Activated CD4-positive, alpha-beta T cell treated with anti-CD3 and anti-CD28 coated beads, Interleukin-2, amount 10 ng/mL, durations not matched to agents 24 days and 14 days (primary cell): ENCODE measurements around the gene TNIP1. TPM values are rescaled to one million over a fixed set of nuclear protein-coding genes. Genes with fewer than 3 reads are reported as not detected.

Experiments used
- DNase-seq: peaks from one replicate; pipeline ENCODE4 v3.0.0; 2022
- H3K27ac Mint-ChIP-seq: one replicate; pipeline ENCODE4 v1.8.0; 2022; ENCODE audit warnings: mild to moderate bottlenecking, mixed read lengths
- H3K27me3 Mint-ChIP-seq: one replicate; pipeline ENCODE4 v1.8.0; 2022; ENCODE audit warnings: mixed read lengths
- H3K36me3 Mint-ChIP-seq: one replicate; pipeline ENCODE4 v1.8.0; 2022; ENCODE audit warnings: low read depth, mild to moderate bottlenecking, mixed read lengths
- H3K4me1 Mint-ChIP-seq: one replicate; pipeline ENCODE4 v1.8.0; 2021; ENCODE audit warnings: mixed read lengths
- H3K4me3 Mint-ChIP-seq: one replicate; pipeline ENCODE4 v1.8.0; 2022; ENCODE audit warnings: mild to moderate bottlenecking, moderate library complexity, mixed read lengths
- H3K9me3 Mint-ChIP-seq: one replicate; pipeline ENCODE4 v1.8.0; 2021; ENCODE audit warnings: mixed read lengths
- intact Hi-C: fragments of 100-400 bp; cut with micrococcal nuclease; formaldehyde crosslinking; loops from one replicate; pipeline ENCODE4 v1.15.1; 2023
- total RNA-seq: library from RNA; stranded (reverse); gene quantifications from 2 replicates; pipeline ENCODE4 v1.2.3, GENCODE V29; 2022

Gene TNIP1
- total RNA-seq, 1 donor from 2014 or later: 345 TPM

DNA sequence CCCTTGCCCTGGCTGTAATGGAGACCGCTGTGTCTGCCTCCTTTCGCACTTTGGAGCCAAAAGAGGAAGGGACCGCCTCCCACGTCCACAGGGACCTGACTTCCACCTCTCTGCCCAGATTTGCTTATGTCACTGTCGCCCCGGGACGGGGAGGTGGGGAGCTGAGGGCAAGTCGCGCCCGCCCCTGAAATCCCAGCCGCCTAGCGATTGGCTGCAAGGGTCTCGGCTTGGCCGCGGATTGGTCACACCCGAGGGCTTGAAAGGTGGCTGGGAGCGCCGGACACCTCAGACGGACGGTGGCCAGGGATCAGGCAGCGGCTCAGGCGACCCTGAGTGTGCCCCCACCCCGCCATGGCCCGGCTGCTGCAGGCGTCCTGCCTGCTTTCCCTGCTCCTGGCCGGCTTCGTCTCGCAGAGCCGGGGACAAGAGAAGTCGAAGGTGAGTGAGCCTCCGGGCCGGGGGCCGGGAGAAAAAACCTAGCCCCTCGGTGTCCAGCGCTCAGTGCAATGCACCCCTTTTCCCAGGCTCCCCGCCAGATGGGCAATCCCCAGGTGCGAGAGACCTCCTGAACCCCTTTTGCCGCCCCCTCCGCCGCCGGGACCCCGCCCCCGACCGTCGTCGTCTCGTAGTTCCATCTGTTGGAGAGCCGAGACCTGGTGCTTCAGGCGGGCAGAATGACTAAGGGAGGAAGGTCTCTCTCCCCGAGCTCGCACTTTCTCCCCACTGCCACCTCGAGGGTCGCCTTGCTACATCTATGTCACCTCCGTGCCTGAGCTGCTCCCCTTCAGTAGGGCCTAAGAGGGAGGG lies 60.3 kb downstream of the TNIP1 start, which contains the start of gene GPX3:
Gene GPX3 (plus strand): TSS at position 288 of the 807 bp plus-strand sequence. CDS start 64 bp downstream, at position 352.
- intact Hi-C loops: no loop called here
- Mint-ChIP-seq H3K27me3 (peaks cover 7% of the 10 kb centered on the region), H3K36me3 (peaks cover 36% of the 10 kb centered on the region), H3K4me1 (peaks cover 12% of the 10 kb centered on the region), H3K9me3 (no peaks in the 10 kb centered on the region), H3K4me3 (peak within 1 kb of the TSS; percentile 58), H3K27ac (peak within 1 kb of the TSS; percentile 35)
- peak; percentile 64 for DNase-seq

- no peaks in the 10 kb centered on the region for H3K9me3 Mint-ChIP-seq
- H3K4me3 Mint-ChIP-seq: no peak overlapping the region
- H3K27me3 Mint-ChIP-seq: peaks cover 7% of the 10 kb centered on the region
- no peak overlapping the region for H3K27ac Mint-ChIP-seq
- H3K36me3 Mint-ChIP-seq: peaks cover 27% of the 10 kb centered on the region
- intact Hi-C loops: no loop called here
- peaks cover 12% of the 10 kb centered on the region for H3K4me1 Mint-ChIP-seq
- no peak for DNase-seq
Observed at GRCh38 chr5:151019331-151019730, 61.5 kb downstream of the TNIP1 start.

- H3K36me3 Mint-ChIP-seq: peaks cover 26% of the 10 kb centered on the region
- no peak overlapping the region for H3K27ac Mint-ChIP-seq
- no peaks in the 10 kb centered on the region for H3K9me3 Mint-ChIP-seq
- H3K27me3 Mint-ChIP-seq: peaks cover 7% of the 10 kb centered on the region
- intact Hi-C loops: no loop called here
- peaks cover 12% of the 10 kb centered on the region for H3K4me1 Mint-ChIP-seq
- DNase-seq: no peak
- no peak overlapping the region for H3K4me3 Mint-ChIP-seq
Observed at GRCh38 chr5:151018846-151019245, 62.0 kb downstream of the TNIP1 start.

DNA sequence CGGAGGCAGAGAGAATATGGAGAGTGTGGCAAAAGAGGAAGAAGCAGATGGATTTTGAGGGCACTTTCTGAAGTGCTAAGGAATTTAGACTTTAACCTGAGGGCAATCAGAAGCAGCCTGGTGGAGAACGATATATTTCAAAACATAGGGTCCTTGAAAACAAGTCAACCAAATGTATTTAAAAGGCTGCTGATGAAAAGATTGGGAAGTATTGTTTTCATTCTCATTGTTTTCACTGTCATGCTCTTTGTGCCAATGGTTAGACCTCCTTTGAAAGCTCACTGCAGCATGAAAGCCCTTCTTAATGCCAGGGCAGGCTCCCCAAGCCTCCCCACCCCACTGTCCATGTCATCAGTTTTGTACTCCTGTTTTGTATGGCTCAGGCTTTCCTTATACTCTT lies 62.9 kb downstream of the TNIP1 start:
- intact Hi-C loops: no loop called here
- H3K9me3 Mint-ChIP-seq: no peaks in the 10 kb centered on the region

GRCh38 chr5:151016700-151017099 lies 64.1 kb downstream of the TNIP1 start:
- Mint-ChIP-seq H3K4me1 (peaks cover 12% of the 10 kb centered on the region), H3K36me3 (peaks cover 13% of the 10 kb centered on the region), H3K27me3 (peaks cover 7% of the 10 kb centered on the region), H3K4me3 (no peak overlapping the region), H3K27ac (no peak overlapping the region), H3K9me3 (no peaks in the 10 kb centered on the region)
- intact Hi-C loops: no loop called here
- DNase-seq: no peak

More for the DNA sequence above, 62.9 kb downstream of the TNIP1 start:
- H3K36me3 Mint-ChIP-seq: peaks cover 23% of the 10 kb centered on the region
- H3K4me3 Mint-ChIP-seq: no peak overlapping the region
- DNase-seq: no peak
- H3K4me1 Mint-ChIP-seq: peaks cover 12% of the 10 kb centered on the region
- H3K27me3 Mint-ChIP-seq: peaks cover 7% of the 10 kb centered on the region
- no peak overlapping the region for H3K27ac Mint-ChIP-seq

- no peak overlapping the region for H3K4me3 Mint-ChIP-seq
Observed at GRCh38 chr5:151015974-151016587, 64.8 kb downstream of the TNIP1 start.

DNA sequence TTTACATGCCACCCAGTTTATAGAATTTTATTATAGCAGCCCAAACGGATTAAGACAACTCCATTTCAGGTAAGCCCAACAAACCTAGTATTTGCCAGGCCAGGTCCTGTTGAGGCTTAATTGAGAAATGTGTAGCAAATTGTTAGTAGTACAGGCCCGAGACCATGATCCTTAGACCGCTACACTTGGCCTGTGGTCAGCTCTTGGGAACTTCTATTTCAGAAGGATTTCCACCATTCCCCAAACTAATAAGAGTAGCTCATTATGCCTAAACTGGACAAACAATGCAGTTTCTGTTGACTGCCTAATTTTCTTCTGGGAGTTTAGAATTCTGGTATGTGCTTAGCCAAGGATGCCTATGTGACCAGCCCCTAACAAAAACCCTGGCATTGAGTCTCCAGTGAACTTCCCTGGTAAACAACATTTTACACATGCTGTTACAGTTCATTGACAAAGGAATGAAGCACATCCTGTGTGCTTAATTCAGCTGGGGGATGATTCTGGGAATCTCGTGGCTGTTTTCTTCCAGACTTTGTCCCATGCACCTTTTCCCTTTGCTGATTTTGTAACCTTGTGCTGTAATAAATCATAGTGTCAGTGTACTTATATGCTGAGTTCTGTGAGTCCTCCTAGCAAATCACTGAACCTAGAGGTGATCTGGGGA lies 66.0 kb downstream of the TNIP1 start:
- DNase-seq: no peak
- Mint-ChIP-seq H3K27ac (no peak overlapping the region), H3K36me3 (peaks cover 6% of the 10 kb centered on the region), H3K4me1 (peaks cover 7% of the 10 kb centered on the region), H3K27me3 (peaks cover 2% of the 10 kb centered on the region), H3K4me3 (no peak overlapping the region), H3K9me3 (no peaks in the 10 kb centered on the region)
- intact Hi-C loops: no loop called here

More at GRCh38 chr5:151015974-151016587, 64.8 kb downstream of the TNIP1 start:
- Mint-ChIP-seq H3K4me1 (peaks cover 10% of the 10 kb centered on the region), H3K36me3 (peaks cover 9% of the 10 kb centered on the region), H3K27me3 (peaks cover 6% of the 10 kb centered on the region), H3K9me3 (no peaks in the 10 kb centered on the region), H3K27ac (no peak overlapping the region)
- intact Hi-C loops: no loop called here
- DNase-seq: no peak

- Mint-ChIP-seq H3K27me3 (no peaks in the 10 kb centered on the region), H3K27ac (no peak overlapping the region), H3K36me3 (peaks cover 4% of the 10 kb centered on the region), H3K4me1 (no peaks in the 10 kb centered on the region), H3K9me3 (no peaks in the 10 kb centered on the region), H3K4me3 (no peak overlapping the region)
- intact Hi-C loops: no loop called here
- no peak for DNase-seq
Observed at GRCh38 chr5:151012862-151013261, 68.0 kb downstream of the TNIP1 start.

GRCh38 chr5:151008906-151009305 lies 71.9 kb downstream of the TNIP1 start:
- Mint-ChIP-seq H3K4me1 (no peaks in the 10 kb centered on the region), H3K27ac (no peak overlapping the region), H3K36me3 (no peaks in the 10 kb centered on the region), H3K27me3 (no peaks in the 10 kb centered on the region), H3K9me3 (no peaks in the 10 kb centered on the region), H3K4me3 (no peak overlapping the region)
- no peak for DNase-seq
- intact Hi-C loops: no loop called here

- Mint-ChIP-seq H3K9me3 (no peaks in the 10 kb centered on the region), H3K27me3 (peaks cover 4% of the 10 kb centered on the region), H3K27ac (no peak overlapping the region), H3K36me3 (no peaks in the 10 kb centered on the region), H3K4me1 (no peaks in the 10 kb centered on the region), H3K4me3 (no peak overlapping the region)
- DNase-seq: no peak
- intact Hi-C loops: no loop called here
Observed at GRCh38 chr5:151008210-151008491, 72.7 kb downstream of the TNIP1 start.

GRCh38 chr5:151007430-151008209 lies 73.2 kb downstream of the TNIP1 start:
- Mint-ChIP-seq H3K4me1 (no peaks in the 10 kb centered on the region), H3K9me3 (no peaks in the 10 kb centered on the region), H3K27me3 (peaks cover 4% of the 10 kb centered on the region), H3K36me3 (no peaks in the 10 kb centered on the region), H3K4me3 (no peak overlapping the region), H3K27ac (no peak overlapping the region)
- intact Hi-C loops: no loop called here
- no peak for DNase-seq

GRCh38 chr5:151006704-151007334 lies 74.0 kb downstream of the TNIP1 start:
- Mint-ChIP-seq H3K4me1 (no peaks in the 10 kb centered on the region), H3K9me3 (no peaks in the 10 kb centered on the region), H3K4me3 (no peak overlapping the region), H3K27ac (no peak overlapping the region), H3K27me3 (peaks cover 4% of the 10 kb centered on the region), H3K36me3 (no peaks in the 10 kb centered on the region)
- intact Hi-C loops: no loop called here
- DNase-seq: no peak

GRCh38 chr5:151005950-151006576 lies 74.8 kb downstream of the TNIP1 start:
- Mint-ChIP-seq H3K4me1 (no peaks in the 10 kb centered on the region), H3K4me3 (no peak overlapping the region), H3K36me3 (no peaks in the 10 kb centered on the region), H3K9me3 (no peaks in the 10 kb centered on the region), H3K27me3 (peaks cover 4% of the 10 kb centered on the region), H3K27ac (no peak overlapping the region)
- no peak for DNase-seq
- intact Hi-C loops: no loop called here
